ENCODE data around the gene FHIT.
"Not testable (repeated sequence)": the region's sequence is repeated elsewhere in the genome, so short reads cannot be mapped to it uniquely, and the experiment has no call there.

FHIT gene

DNA sequence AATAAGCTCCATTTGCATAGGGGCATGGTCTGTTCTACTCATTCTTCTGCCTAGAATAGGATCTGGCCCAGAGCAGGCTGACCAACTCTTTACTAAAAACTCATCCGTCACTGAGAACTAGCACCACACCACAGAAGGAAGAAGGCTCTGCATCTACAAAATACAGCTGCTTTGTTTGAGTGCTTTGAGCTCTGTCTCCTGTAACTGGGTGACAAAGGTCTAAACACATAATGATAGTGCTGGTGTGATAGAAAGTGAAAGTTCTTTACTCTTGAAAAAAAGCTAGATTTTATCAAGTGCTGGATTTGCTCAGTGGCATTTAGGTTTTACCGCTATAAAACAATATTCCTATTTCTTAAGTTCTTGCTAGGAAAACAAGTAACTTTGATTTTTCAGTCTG lies 140.7 kb downstream of the FHIT start:
- DNase-seq: no peak

DNA sequence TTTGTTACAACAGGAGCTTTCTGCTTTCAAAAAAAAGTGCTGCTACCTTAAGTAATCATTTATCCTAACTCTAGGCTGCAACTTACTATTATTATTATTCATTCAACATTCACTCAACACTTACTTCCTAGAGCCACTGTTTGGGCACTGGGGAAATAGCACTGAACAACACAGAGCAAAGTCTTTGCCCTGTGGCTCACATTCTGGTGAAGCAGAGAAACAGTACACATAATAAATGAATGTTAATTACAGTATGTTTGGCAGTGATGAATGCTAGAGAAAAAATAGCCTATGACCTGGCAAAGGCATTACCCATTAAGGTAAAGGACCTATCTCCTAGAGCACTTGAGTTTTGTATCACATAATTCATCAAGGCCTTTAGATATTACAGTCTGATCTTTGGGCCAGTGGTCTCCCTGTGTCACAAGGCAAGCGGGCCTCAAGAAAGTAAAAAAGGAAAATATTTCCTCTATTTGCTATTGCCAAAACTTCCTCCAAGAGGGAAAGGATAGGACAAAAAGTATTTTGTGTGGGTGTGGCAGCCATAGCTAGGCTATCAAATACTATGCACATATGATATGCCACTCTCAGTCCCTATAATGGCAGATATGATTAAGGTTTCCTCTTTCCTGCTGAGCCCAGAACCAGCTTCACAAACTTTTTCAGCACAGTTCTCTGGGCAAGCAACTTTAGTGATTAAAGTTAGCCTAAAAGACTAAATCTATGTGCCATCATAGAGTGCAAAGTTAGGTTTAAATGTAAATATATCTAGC lies 142.8 kb downstream of the FHIT start:
- DNase-seq: no peak

DNA sequence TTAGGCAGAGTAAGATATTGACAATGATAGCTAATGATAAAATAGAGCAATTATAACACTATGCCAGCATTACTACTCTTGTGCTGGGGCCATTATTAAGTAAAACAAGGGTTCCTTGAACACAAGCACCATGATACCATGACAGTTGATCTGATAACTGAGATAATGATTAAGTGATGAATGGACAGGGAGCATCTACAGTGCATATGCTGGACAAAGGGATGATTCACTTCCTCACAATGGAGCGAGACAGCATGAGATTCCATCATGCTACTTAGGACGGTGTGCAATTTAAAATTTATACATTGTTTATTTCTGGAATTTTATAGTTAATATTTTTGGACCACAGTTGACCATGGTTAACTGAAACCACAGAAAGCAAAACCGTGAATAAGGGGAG lies 156.6 kb downstream of the FHIT start:
- no peak for DNase-seq

DNA sequence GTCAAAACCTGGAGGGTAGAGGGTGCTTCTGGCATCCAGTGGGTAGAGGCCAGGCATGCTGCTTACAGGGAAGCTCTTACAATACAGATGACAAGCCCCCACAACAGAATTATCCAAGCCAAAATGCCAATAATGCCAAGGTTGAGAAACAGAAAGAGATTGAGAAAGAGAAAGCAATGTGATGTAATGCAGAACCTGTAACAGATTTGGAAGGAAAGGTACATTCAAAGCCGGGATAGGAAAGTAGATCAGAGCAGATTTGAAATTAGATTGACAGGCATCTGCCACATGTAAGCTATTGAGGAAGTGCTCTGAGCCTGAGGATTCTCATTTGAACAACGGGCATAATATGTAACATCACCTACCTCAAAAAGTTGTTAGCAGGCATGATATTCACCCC lies 157.9 kb downstream of the FHIT start:
- DNase-seq: no peak

DNA sequence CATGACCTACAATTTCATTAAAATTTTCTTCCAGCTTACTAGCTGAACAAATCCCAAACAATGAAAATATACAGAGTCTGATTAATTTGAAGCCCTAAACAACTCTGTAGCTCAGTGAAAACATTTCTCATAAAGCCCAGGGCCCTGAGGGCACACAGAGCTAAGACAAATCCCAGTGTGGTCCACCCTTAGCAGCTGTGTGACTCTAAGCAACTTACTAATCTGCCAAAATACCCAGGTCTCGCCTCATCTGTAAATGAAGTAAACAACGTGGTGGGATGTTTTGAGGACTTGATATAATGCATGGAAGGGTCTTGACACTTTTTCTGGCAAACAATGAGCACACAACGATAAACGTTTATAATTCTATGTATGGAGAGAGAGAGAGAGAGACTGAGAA lies 158.4 kb downstream of the FHIT start:
- DNase-seq: no peak

DNA sequence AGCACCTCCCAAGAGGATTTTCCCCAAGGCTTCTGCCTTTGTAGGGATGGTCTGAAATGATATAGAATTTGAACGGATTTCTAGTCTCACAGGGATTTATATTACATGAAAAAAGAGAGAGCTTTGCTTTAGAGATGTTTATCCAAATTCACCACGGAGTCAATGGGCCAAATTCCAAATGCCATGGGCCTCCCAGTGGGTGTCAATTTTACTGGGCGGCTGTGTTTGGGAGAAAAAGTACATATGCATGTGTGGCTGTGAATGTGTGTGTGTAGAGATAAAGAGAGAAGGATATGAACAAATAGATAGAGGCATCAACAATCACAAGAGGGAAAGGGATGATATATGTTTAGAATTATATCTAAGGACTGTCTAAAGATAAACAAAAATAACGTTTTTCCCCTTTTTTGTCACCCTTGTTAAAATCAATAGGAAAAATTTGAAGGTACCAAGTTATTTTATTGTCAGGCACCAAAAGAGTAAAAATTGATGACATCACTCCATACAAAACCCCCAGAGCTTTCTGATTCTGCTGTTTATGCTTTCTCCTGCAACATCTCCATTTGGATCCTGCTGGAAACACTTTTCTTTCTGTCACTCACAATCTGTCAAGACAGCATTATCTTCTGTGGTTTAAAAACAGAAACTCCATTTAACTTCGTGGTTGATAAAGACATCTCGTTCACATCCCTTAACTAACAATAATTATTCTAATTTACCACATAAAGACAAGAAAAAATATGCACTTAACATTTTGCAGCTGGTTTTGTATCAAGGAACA lies 160.7 kb downstream of the FHIT start:
- DNase-seq: no peak

DNA sequence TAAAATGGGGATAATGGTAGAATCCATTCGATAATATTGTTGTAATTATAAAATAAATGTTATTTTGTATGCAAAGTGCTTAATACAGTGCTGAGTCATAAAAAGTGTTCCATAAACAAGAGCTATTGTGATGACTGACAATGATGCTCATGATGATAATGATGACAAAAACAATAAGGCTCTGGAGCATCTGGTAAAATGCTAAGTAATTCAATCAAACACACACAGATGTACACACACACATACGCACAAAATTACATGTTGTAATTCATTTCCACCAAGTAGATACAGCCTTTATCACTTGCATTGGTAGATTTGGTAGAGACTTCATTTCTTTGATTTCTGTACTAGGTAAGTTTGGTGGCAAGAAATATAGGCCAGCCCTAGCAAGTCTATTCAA lies 163.8 kb downstream of the FHIT start:
- no peak for DNase-seq

DNA sequence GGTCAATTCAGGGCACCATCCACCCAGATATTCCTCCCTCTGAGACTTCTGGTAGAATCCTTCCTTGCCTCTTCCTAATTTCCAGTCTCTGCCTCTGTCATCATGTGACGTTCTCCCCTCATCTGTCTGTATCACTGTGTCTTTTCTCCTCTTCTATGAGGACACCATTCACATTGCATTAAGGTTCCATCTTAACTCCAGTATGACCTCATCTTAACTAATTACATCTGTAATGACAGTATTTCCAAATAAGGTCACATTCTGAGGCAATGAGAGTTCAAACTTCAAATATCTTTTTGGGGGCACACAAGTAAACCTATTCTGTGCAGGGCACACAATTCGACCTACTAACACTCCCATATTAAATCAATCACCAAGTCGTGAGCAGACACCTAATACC lies 169.7 kb downstream of the FHIT start:
- DNase-seq: no peak

DNA sequence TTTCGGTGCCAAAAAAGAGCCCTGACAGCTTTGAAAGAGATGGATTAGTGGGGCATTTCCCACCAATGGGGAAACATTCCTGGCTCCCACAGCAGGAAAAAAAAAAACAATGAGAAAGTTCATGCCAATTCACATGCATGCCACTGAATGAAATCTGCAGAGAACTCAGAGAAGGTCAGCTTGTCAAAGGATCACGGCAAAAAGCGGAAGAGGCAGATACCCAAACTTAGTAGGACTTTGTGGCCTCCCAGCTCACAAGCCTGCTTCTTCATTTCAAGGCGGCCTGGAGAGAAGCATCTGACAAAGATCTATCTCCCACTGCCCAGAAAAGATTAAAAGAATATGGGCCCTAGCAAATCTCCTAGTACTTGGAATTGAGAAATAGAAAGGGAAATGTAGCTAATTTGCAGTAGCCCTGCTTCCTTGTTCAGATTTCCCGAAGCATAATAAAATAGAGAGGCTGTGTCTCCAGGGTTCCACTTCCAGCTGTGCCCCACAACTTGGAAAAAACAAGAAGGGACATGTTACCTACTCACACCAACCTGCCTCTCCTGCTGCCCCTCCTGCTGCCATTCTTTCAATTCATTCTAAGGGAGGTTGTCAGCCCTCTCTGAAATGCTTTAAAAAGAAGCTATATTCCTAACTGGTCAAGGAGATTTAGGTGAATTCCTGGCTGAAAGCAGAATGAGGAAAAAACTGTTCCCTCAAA lies 170.4 kb downstream of the FHIT start:
- no peak for DNase-seq

DNA sequence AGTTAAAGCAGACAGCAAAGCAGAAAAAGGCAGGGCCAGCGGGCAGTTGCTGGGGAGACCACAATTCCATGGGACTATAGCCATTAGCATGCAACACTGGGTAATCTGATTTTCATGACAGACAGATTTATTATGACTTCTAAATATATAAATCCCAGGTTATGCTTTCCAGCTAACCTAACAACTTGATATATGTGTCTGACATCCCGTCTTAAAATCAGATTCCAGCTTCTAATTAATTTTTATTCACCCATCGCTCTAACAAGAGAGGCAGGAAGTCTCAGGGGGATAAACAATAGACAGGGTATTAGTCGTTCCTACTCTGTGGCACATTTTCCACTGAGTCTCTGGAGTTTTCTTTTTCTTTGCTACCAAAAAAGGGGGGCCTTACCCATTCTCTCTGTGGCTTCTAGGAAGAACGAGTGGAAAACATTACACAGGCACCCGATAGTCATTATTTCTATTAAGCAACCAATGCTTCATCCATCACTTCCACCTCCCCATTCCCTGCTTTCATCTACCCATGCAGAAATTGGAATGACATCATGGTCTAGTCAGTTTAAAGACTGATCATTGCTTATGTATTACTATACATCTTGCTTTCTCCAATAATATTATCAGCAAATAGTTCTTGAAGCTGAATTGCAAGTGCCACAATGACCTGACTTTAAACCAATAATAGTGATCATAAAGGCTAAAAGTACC lies 173.1 kb downstream of the FHIT start:
- DNase-seq: no peak

DNA sequence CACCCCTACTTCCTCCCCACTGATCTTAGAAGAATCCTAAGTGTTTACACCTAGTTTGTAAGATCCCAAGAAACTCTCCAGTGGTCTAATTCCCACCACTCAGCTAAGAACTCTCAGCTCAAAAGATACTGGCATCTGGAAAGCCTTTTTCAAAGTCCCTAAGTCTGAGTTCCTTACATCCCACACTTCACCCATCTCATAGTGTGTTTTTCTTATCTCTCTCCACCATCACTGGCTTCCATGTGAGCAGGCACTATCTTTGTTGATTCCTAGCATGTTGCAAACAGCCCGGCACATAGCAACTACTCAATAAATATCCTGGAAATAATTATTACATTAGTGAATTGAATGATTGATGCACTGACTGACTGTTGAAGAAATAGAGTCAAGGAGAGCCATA lies 173.7 kb downstream of the FHIT start:
- no peak for DNase-seq

DNA sequence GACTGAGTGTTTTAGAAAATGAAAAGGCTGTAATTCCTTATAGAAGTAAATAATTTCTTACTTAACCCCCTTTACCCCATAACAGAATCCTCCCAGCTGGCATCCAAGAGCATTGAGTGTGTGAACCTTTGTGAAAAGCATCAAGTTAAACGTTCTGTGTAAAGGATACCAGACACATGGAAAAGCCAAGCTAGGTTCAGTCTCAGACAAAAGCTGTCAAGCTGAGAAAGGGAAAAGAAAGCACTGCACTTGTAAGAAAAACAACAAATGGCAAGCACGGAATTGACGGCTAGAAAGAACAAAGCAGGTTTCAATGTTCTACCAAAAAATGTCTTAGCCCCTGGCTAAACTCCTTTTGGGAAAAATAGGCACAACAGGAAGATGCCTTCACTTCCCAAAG lies 176.5 kb downstream of the FHIT start:
- DNase-seq: no peak

DNA sequence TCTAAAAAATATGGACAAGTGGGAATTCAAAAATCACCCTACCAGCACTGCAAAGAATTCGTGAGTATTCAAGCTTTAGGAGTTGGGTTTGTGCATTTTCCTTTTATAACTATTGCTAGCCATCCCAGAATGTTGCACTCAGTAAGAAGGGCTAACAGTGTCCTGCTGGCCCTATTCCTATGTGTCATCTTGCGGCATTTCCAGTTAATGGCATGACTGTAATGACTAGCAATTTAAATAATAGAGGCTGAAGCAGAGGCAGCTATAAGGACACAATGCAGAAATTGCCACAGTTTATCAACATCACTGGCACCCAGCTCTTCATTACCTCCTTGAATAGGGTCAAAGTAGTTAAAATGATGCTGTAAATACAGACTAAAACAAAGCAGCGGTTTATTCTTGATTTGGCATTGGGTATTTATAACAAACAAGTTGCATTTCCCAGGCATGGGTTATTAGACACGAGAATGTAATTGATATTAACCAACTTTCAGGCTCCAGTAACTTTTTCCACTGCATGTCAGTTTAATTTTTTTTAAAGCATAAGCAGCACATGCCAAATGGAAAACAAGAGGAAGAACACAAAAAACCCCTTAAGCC lies 177.6 kb downstream of the FHIT start:
- no peak for DNase-seq

DNA sequence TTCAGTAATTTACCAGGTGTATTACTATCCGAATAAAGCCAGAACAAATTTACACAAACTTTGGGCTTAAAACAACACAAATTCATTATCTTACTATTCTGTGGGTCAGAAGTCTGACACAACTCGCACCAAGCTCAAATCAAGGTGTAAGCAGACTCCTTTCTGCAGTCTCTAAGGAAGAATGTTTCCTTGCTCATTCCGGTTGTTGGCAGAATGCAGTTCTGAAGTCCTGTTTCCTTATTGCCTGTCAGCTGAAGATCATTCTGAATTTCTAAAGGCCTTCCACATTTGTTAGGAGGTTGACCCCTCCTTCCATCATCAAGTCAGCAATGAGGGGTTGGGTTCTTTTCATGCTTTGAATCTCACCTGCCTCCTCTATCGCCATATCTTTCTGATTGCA lies 183.2 kb downstream of the FHIT start:
- no peak for DNase-seq

DNA sequence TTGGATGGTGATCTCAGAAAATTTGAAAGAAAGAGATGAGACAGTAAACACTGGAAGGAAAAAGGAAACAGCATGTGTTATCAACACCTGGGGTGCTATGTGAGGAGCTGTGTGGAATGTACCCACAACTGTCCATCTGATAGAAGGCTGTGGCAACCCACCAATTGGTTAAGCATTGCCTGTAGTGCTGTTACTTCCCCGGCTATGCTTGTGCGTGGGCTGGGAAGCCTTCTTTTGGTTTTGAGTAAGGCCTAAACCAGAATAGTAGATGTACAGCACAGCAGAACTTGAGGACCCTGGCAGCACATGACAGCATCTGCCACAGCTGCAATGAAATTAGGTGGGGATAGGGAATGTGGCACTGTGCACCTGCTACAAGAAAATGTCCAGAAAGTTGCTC lies 184.5 kb downstream of the FHIT start:
- no peak for DNase-seq

DNA sequence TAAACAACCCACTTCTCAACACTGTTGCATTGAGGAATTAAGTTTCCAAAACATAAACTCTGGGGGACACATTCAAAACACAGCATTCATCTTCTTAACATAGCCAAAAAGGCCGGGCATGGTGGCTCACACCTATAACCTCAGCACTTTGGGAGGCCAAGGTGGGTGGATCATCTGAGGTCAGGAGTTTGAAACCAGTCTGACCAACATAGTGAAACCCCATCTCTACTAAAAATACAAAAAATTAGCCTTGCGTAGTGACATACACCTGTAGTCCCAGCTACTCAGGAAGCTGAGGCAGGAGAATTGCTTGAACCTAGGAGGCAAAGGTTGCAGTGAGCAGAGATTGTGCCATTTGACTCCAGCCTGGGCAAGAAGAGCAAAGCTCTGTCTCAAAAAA lies 185.0 kb downstream of the FHIT start:
- not testable (repeated sequence) for DNase-seq

DNA sequence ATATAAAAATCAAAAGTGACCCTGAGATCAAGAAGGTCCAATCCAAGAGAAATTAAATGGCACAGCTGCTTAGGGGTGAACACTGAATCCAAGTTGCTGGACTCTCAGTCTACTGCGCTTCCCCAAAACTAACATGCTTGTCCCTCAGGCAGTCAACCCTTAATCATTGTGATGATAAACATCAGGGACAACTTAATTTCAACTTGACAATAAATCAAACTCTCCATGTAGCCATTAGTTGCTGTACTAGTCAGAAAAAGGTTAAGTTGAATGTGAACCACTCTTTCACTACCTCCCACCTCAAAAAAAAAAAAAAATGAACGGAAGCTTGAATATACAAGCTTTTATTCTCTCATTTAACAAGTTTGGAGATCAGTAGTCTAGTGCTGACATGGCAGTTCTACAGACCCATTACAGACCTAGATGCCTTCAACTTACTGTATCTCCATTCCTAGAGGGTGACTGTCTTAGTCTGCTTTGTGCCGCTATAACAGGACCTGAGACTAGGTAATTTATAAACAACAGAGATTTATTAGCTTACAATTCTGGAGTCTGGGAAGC lies 185.7 kb downstream of the FHIT start:
- DNase-seq: no peak

DNA sequence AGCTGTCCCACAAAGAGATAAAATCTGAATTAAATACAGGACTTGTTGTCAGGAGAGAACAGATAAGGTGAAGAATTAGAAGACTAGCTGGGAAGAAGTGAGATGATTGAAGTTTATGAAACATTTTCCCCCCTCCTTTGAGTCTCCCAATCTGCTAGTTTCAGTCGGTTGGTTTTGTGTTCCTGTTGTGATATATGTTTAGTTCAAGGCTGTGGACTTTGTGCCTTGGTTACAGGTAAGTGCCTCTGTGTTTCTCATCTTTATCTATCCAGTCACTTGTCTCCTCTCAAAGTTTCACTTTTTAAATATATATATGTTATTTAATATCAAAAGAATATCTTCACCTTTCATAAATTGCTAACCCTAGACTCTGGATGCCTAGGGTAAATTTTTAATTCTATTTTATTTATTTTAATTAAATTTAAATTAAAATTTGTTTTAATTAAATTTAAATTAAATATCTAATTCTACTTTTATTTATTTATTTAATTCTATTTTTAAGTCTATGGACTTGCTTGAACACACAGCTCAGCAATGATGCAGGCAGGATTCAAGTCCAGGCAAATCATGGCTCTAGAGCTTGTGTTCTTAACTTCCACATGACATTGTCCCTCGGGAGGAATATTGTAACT lies 190.0 kb downstream of the FHIT start:
- DNase-seq: no peak

DNA sequence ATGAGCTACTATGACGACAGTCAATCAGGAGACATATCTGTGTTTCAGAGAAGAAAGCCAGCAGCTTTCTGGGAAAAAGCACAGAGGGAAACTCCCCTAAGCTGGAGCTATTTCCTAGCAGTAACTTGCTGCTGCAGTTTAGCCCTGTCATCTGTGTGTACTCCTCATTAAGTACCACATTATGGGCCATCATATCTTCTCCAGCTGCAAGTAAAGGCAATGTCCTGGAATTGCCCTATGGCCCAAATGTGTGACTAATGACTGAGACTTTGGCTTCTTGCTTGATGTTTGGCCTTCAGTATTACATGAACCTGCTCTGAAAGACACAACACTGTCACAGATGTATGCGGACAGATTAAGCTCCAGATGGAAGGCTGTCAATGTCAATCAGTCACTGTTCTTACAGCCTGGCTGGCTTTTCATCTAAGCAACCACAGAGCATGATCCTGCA lies 190.8 kb downstream of the FHIT start:
- DNase-seq: no peak

DNA sequence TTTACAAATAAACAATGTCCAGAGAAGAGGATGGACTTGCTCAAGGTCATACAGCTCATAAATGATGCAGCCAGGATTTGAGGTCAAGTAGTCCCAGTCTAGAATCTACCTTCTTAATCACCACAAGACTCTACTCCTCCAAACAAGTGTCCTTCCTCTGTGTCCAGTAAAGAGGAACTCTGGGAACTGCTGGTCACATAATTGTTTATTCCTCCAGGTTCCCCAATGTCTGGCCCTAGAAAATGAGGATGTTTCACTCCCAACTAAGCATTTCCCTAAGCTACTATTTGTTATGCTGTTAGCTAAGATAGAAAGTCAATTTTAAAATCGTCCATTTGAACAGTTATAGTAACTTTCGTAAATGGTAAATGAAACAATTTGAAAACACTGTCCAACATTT lies 192.4 kb downstream of the FHIT start:
- DNase-seq: peak; percentile 16 to 27 (median 20)

DNA sequence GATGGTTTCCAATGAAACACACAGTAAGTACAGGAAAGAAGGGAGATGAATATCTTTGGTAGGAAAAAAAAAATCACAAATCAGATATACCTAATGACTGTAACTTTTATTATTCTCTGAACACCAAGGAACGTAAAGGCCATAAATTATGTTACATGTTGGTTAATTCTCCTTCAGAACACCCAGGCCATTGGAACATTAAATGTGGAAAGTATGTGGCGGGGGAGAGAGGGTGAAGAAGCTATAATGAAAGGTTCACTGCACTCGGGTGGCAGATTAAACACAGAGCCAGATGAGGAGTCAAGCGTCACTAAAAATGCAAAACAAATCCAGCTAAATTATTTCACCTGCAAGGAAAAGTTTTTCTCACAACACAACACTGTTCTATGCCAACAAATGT lies 193.8 kb downstream of the FHIT start:
- DNase-seq: no peak

DNA sequence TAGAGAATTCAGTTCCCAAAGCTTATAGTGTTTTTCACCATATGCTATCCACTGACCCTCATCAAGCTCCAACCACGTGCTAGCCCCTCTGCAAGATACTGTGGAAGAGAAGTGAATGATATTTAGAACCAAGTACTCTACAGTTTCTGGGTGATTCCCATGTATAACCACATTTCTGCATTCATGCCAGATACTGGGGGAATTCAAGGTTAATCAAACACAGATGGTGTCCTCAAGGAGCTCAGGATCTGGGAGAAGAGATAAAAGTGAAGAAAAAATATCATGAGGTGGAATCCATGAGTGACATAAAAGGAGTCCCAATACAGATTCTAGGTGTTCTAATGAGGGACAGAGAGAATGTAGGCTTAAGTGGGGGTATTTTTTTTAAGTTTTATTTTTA lies 195.8 kb downstream of the FHIT start:
- DNase-seq: no peak
